ENCODE results near the gene WDR55. TPM values are rescaled to one million over a fixed set of nuclear protein-coding genes. Genes with fewer than 3 reads are reported as not detected.
A peak's percentile ranks its signal among the peaks of the same experiment; 100 is the strongest.

WDR55 gene
- total and polyA plus RNA-seq, 2 of the 13 experiments (the other 11 are each of a cell fraction or from before 2014, with no cell fraction given): 17.7 to 18.2 TPM

GRCh38 chr5:140633501-140633900, 31.2 kb upstream of the WDR55 start (continued):
- TF ChIP-seq ZNF512B (CRISPR knock-in tag; IDR thresholded peaks at IDR 0.05; ENCODE audit: borderline replicate concordance) (no peak), ZBTB3 (CRISPR knock-in tag; IDR thresholded peaks at IDR 0.05; ENCODE audit: borderline replicate concordance, low read depth) (no peak)

- H2AFZ ChIP-seq (ENCODE audit: low read length): no peak overlapping the region
- no peaks in the 10 kb centered on the region for H3K9me3 ChIP-seq (ENCODE audit: low read length)
- ChIA-PET POLR2A (interaction anchor here (2.1 to 6.5 kb wide), 2 partner anchors 13 to 87 kb away, joined by 11 to 84 read pairs; partner anchors contain the start of genes EIF4EBP3, IK and NDUFA2), CTCF (ENCODE audit: low intra/inter-chr PET ratio, low total read pairs) (interaction anchor here (2.1 kb wide), 1 partner anchor 59 kb away, joined by 11 read pairs; no protein-coding TSS in a partner anchor)
- peaks cover 57% of the 10 kb centered on the region for H3K4me1 ChIP-seq (ENCODE audit: insufficient read depth, low read length)
- peak overlapping the region; percentile 17 for H3K27ac ChIP-seq (ENCODE audit: extremely low read length, insufficient read depth, low read length)
- intact Hi-C loops (cut with micrococcal nuclease; ENCODE audit: unreplicated experiment) (no loop called here), in situ Hi-C loops (cut with HindIII; ENCODE audit: extremely low pct_ligation_motif_present, low pct_unique_long_range_greater_than_20kb) (loop anchor here (5.0 kb wide), 1 partner anchor 72 kb away; the partner anchor contains the start of genes APBB3 and SLC35A4)
- FAIRE-seq: peak; percentile 62
- no TSS peak for BruUV-seq (replicated peaks)
- no peak overlapping the region for H3K4me3 ChIP-seq (replicated peaks in 1 of 3; ENCODE audit: insufficient read depth in 1 of 3, low read depth in 2 of 3, low read length in 3 of 3)
- no peak for DNase-seq (ENCODE audit: low spot score)
- H4K20me1 ChIP-seq (ENCODE audit: insufficient read depth, low read length): no peaks in the 10 kb centered on the region
- no peak overlapping the region for H3K9ac ChIP-seq (ENCODE audit: insufficient read depth, low read depth, low read length)
- no peaks in the 10 kb centered on the region for H3K36me3 ChIP-seq (replicated peaks in 1 of 2; ENCODE audit: control insufficient read depth in 1 of 2, insufficient read depth in 2 of 2, low read length in 2 of 2)
- no peaks in the 10 kb centered on the region for H3K27me3 ChIP-seq (ENCODE audit: control insufficient read depth in 1 of 2, insufficient read depth in 2 of 2, low read length in 2 of 2)
- WGBS (ENCODE audit: low lambda C conversion rate): 32% methylated on average over 3 of the region's 3 CpGs
- H3K4me2 ChIP-seq (ENCODE audit: low read depth, low read length): peak overlapping the region; percentile 12; the same call in 1 of the 2 replicates
- H3K79me2 ChIP-seq (ENCODE audit: insufficient read depth, low read length): no peaks in the 10 kb centered on the region
- ATAC-seq: no peak
- TF ChIP-seq NFYB (CRISPR knock-in tag; IDR thresholded peaks at IDR 0.05) (no peak), ISL2 (CRISPR knock-in tag; IDR thresholded peaks at IDR 0.05) (no peak), NCOA2 (CRISPR knock-in tag; IDR thresholded peaks at IDR 0.05) (no peak), HNF1A (IDR thresholded peaks at IDR 0.05; ENCODE audit: low read depth) (peak; percentile 26; the same call in 1 of the 2 replicates), HNF1A (CRISPR knock-in tag; IDR thresholded peaks at IDR 0.05; ENCODE audit: borderline replicate concordance) (no peak), ZNF772 (CRISPR knock-in tag; IDR thresholded peaks at IDR 0.05) (no peak), ZNF24 (IDR thresholded peaks at IDR 0.05) (no peak), ZNF18 (CRISPR knock-in tag; IDR thresholded peaks at IDR 0.05; ENCODE audit: insufficient replicate concordance) (peak; percentile 7), RFX1 (IDR thresholded peaks at IDR 0.05) (no peak), ZFP36L2 (CRISPR knock-in tag; IDR thresholded peaks at IDR 0.05) (no peak), ZSCAN29 (CRISPR knock-in tag; conservative IDR thresholded peaks at IDR 0.05) (no peak), FOXP1 (IDR thresholded peaks at IDR 0.05) (no peak), FOXP1 (CRISPR knock-in tag; IDR thresholded peaks at IDR 0.05) (peak; percentile 44), SMARCC2 (IDR thresholded peaks at IDR 0.05) (no peak)
Measured at GRCh38 chr5:140634103-140634502, 30.6 kb upstream of the WDR55 start.

All from HepG2 (cell line).